ENCODE data around the gene LLGL1. TPM values are rescaled to one million over a fixed set of nuclear protein-coding genes. Genes with fewer than 3 reads are reported as not detected.

The LLGL1 gene
- polyA plus RNA-seq, 3 donors, result 0.52 to 10.8 (median 0.76) TPM

- no peaks in the 10 kb centered on the region for H3K27me3 ChIP-seq (ENCODE audit: control insufficient read depth in 2 of 2, insufficient read depth in 2 of 2, low read length in 2 of 2)
- Mint-ChIP-seq H3K9me3 (no peaks in the 10 kb centered on the region), H3K36me3 (peaks cover 77 to 99% of the 10 kb centered on the region in 2 donors), H3K27ac (peak overlapping the region in 1 of 7 donors; percentile 45), H3K4me1 (no peaks in the 10 kb centered on the region), H3K27me3 (ENCODE audit: low read depth in 3 of 3) (peaks cover 0 to 1% (median 0%) of the 10 kb centered on the region in 3 donors), H3K4me3 (no peak overlapping the region)
- H3K9ac ChIP-seq (ENCODE audit: insufficient read depth, low read length, poor library complexity, severe bottlenecking), result no peak overlapping the region
- TF ChIP-seq CTCF (IDR thresholded peaks at IDR 0.05), result no peak
- peaks cover 7% of the 10 kb centered on the region for H4K20me1 ChIP-seq (ENCODE audit: insufficient read depth, low read length)
- no peak for DNase-seq
- H2AFZ ChIP-seq (ENCODE audit: insufficient read depth, low read depth, low read length, poor library complexity, severe bottlenecking), result no peak overlapping the region
- no peak overlapping the region for H3K4me3 ChIP-seq (replicated peaks in 1 of 3; ENCODE audit: low read depth in 2 of 3, low read length in 3 of 3)
- peaks cover 86 to 98% of the 10 kb centered on the region in 2 donors for H3K36me3 ChIP-seq (replicated peaks in 1 of 2; ENCODE audit: control insufficient read depth in 1 of 2, insufficient read depth in 2 of 2, low read length in 2 of 2)
- no peaks in the 10 kb centered on the region for H3K79me2 ChIP-seq (ENCODE audit: insufficient read depth, low read length)
- intact Hi-C loops (cut with micrococcal nuclease), result no loop called here
- no peaks in the 10 kb centered on the region for H3K9me3 ChIP-seq (replicated peaks in 1 of 2; ENCODE audit: control insufficient read depth in 1 of 2, insufficient read depth in 1 of 2, low read length in 2 of 2)
- H3K27ac ChIP-seq (ENCODE audit: low read depth in 1 of 2, low read length in 2 of 2), result no peak overlapping the region
- WGBS (ENCODE audit: insufficient coverage), result 87% methylated on average over 3 of the region's 6 CpGs
- no peak overlapping the region for H3K4me2 ChIP-seq (replicated peaks; ENCODE audit: extremely low read depth, low read length, poor library complexity, severe bottlenecking)
- H3K4me1 ChIP-seq (ENCODE audit: control insufficient read depth in 1 of 2, insufficient read depth in 2 of 2, low read length in 2 of 2), result no peaks in the 10 kb centered on the region
These were observed 56.4 kb downstream of the LLGL1 start for GRCh38 chr17:18281788-18282187.

- intact Hi-C loops (cut with micrococcal nuclease), result no loop called here
- no peak overlapping the region for H3K9ac ChIP-seq (ENCODE audit: insufficient read depth, low read length, poor library complexity, severe bottlenecking)
- H3K4me2 ChIP-seq (replicated peaks; ENCODE audit: extremely low read depth, low read length, poor library complexity, severe bottlenecking), result no peak overlapping the region
- DNase-seq, result no peak
- Mint-ChIP-seq H3K27me3 (ENCODE audit: low read depth in 3 of 3) (no peaks in the 10 kb centered on the region), H3K4me3 (no peak overlapping the region), H3K4me1 (no peaks in the 10 kb centered on the region), H3K36me3 (peaks cover 83 to 96% of the 10 kb centered on the region in 2 donors), H3K9me3 (no peaks in the 10 kb centered on the region), H3K27ac (peak overlapping the region in 1 of 7 donors; percentile 33)
- H3K4me3 ChIP-seq (replicated peaks in 1 of 3; ENCODE audit: low read depth in 2 of 3, low read length in 3 of 3), result no peak overlapping the region
- WGBS (ENCODE audit: insufficient coverage), result 98% methylated on average over 10 of the region's 11 CpGs
- no peak for TF ChIP-seq CTCF (IDR thresholded peaks at IDR 0.05)
- H3K27me3 ChIP-seq (ENCODE audit: control insufficient read depth in 2 of 2, insufficient read depth in 2 of 2, low read length in 2 of 2), result no peaks in the 10 kb centered on the region
- peaks cover 86 to 97% of the 10 kb centered on the region in 2 donors for H3K36me3 ChIP-seq (replicated peaks in 1 of 2; ENCODE audit: control insufficient read depth in 1 of 2, insufficient read depth in 2 of 2, low read length in 2 of 2)
- no peaks in the 10 kb centered on the region for H3K9me3 ChIP-seq (replicated peaks in 1 of 2; ENCODE audit: control insufficient read depth in 1 of 2, insufficient read depth in 1 of 2, low read length in 2 of 2)
- no peaks in the 10 kb centered on the region for H3K79me2 ChIP-seq (ENCODE audit: insufficient read depth, low read length)
- no peak overlapping the region for H3K27ac ChIP-seq (ENCODE audit: low read depth in 1 of 2, low read length in 2 of 2)
- H3K4me1 ChIP-seq (ENCODE audit: control insufficient read depth in 1 of 2, insufficient read depth in 2 of 2, low read length in 2 of 2), result no peaks in the 10 kb centered on the region
- peaks cover 7% of the 10 kb centered on the region for H4K20me1 ChIP-seq (ENCODE audit: insufficient read depth, low read length)
- no peak overlapping the region for H2AFZ ChIP-seq (ENCODE audit: insufficient read depth, low read depth, low read length, poor library complexity, severe bottlenecking)
These were observed 59.9 kb downstream of the LLGL1 start for GRCh38 chr17:18285296-18285695.
